ES-I3 (cell line): ENCODE measurements around the gene C16orf96.

Source experiments
- H3K36me3 ChIP-seq: 2 replicates; pipeline ENCODE4 v1.6.1; 2013; ENCODE audit warnings: mild to moderate bottlenecking, low read length, control low read depth, moderate library complexity; ENCODE audit not compliant: insufficient read depth
- H3K4me1 ChIP-seq: 2 replicates; pipeline ENCODE4 v1.6.1; 2013; ENCODE audit warnings: mild to moderate bottlenecking, control low read depth, low read length; ENCODE audit not compliant: insufficient read depth
- H3K9ac ChIP-seq: 2 replicates; pipeline ENCODE4 v1.6.1; 2013; ENCODE audit warnings: low read depth, mild to moderate bottlenecking, low read length, moderate library complexity
- H3K9me3 ChIP-seq: 2 replicates; pipeline ENCODE4 v1.6.1; 2013; ENCODE audit warnings: mild to moderate bottlenecking, low read length, moderate library complexity; ENCODE audit not compliant: control insufficient read depth, insufficient read depth

The C16orf96 gene

GRCh38 chr16:4517812-4518680 lies 38.1 kb upstream of the C16orf96 start:
- Histone ChIP-seq H3K36me3 (peaks cover 2% of the 10 kb centered on the region; the same call in 1 of the 2 replicates), H3K9me3 (no peaks in the 10 kb centered on the region), H3K4me1 (peaks cover 7% of the 10 kb centered on the region; the same call in 1 of the 2 replicates), H3K9ac (no peak overlapping the region)

DNA sequence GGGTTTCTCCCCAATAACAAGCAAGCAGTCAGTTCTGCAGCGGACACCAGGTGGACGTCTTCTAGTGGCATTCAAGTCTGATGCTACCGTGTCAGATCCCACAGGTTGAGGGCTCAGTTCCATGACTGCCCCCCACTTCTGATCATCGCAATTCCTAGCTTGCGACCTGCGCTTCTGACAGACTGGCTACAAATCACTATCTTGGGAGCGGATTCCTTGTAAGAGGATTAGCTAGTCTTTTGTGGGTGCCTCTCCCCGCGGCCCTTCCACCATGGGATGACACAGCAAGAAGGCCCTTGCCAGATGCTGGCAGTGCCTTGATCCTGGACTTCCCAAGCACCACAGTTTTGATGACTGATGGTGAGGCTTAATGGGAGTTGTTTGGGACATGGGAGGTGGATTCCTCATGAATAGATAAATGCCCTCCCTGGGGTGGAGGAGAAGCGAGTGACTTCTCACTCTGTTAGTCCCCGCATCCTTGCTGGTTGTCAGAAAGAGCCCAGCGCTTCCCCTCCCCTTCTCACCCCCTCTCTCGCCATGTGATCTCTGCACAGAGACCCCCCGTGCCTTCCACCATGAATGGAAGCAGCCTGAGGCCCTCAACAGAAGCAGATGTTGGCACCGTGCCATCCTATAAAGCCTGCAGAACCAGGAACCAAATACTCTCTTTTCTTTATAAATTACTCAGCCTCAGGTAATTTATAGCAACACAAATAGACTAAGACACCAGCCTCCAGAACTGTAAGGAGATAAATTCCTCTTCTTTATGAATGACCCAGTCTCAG lies 36.7 kb upstream of the C16orf96 start:
- Histone ChIP-seq H3K9me3 (no peaks in the 10 kb centered on the region), H3K36me3 (peaks cover 2% of the 10 kb centered on the region), H3K9ac (no peak overlapping the region), H3K4me1 (peaks cover 14% of the 10 kb centered on the region; the same call in 1 of the 2 replicates)

- Histone ChIP-seq H3K9me3 (no peaks in the 10 kb centered on the region), H3K36me3 (peaks cover 2% of the 10 kb centered on the region), H3K4me1 (peaks cover 14% of the 10 kb centered on the region; the same call in 1 of the 2 replicates), H3K9ac (no peak overlapping the region)
Measured at GRCh38 chr16:4520913-4521312, 35.2 kb upstream of the C16orf96 start.

GRCh38 chr16:4522051-4522581 lies 34.0 kb upstream of the C16orf96 start:
- no peaks in the 10 kb centered on the region for H3K9me3 ChIP-seq
- H3K9ac ChIP-seq = no peak overlapping the region
- H3K4me1 ChIP-seq = peaks cover 14% of the 10 kb centered on the region; the same call in 1 of the 2 replicates
- H3K36me3 ChIP-seq = no peaks in the 10 kb centered on the region; the same call in 1 of the 2 replicates

GRCh38 chr16:4523686-4524085 lies 32.5 kb upstream of the C16orf96 start:
- no peaks in the 10 kb centered on the region; the same call in 1 of the 2 replicates for H3K36me3 ChIP-seq
- H3K9me3 ChIP-seq = no peaks in the 10 kb centered on the region
- H3K4me1 ChIP-seq = peaks cover 14% of the 10 kb centered on the region; the same call in 1 of the 2 replicates
- no peak overlapping the region for H3K9ac ChIP-seq

DNA sequence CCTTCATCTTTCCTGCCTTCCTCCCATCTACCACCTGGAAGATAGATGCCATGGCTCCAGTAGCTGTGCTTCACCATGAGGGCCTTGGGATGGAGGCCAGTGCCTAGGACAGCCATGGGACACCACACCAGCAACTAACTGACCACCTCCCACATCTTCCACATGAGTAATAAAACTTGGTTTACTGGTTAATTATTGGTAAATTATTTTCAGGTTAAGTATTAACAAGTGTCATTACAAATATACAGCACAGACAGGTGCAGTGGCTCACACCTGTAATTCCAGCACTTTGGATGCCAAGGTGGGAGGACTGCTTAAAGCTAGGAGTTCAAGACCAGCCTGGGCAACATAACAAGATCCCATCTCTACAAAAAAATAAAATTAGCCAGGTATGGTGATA lies 31.6 kb upstream of the C16orf96 start:
- Histone ChIP-seq H3K36me3 (no peaks in the 10 kb centered on the region; the same call in 1 of the 2 replicates), H3K9ac (no peak overlapping the region), H3K4me1 (peaks cover 23% of the 10 kb centered on the region), H3K9me3 (no peaks in the 10 kb centered on the region)

- Histone ChIP-seq H3K4me1 (peaks cover 28% of the 10 kb centered on the region), H3K36me3 (no peaks in the 10 kb centered on the region; the same call in 1 of the 2 replicates), H3K9ac (no peak overlapping the region), H3K9me3 (no peaks in the 10 kb centered on the region)
Measured at GRCh38 chr16:4525069-4525468, 31.1 kb upstream of the C16orf96 start.

DNA sequence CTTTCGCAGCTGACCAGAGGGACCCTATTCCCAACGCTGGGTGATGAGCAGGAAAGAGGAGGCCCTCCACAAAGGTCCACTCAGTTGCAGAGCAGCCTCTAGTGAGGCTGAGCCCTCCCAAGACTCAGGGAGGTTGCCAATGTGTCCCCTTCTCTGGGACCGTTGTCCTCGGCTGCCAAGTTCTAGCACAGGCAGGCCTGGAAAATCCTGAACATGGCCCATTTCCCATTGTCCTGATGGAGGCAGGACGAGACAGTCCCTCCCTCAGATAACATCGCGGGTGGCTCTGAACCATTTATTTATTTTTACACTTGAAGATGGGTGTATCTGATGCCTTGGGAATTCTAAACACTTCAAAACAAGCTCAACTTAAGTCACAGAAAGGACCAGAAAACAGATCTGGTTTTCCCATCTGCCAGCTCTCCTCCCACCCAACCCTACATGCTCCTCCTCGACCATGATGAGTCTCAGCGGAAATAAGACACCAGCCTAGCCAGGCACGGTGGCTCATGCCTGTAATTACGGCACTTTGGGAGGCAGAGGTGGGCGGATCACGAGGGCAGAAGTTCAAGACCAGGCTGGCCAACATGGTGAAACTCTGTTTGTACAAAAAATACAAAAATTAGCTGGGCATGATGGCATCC lies 30.4 kb upstream of the C16orf96 start:
- H3K9me3 ChIP-seq = no peaks in the 10 kb centered on the region
- H3K4me1 ChIP-seq = peaks cover 30% of the 10 kb centered on the region
- H3K36me3 ChIP-seq = no peaks in the 10 kb centered on the region; the same call in 1 of the 2 replicates
- no peak overlapping the region for H3K9ac ChIP-seq

DNA sequence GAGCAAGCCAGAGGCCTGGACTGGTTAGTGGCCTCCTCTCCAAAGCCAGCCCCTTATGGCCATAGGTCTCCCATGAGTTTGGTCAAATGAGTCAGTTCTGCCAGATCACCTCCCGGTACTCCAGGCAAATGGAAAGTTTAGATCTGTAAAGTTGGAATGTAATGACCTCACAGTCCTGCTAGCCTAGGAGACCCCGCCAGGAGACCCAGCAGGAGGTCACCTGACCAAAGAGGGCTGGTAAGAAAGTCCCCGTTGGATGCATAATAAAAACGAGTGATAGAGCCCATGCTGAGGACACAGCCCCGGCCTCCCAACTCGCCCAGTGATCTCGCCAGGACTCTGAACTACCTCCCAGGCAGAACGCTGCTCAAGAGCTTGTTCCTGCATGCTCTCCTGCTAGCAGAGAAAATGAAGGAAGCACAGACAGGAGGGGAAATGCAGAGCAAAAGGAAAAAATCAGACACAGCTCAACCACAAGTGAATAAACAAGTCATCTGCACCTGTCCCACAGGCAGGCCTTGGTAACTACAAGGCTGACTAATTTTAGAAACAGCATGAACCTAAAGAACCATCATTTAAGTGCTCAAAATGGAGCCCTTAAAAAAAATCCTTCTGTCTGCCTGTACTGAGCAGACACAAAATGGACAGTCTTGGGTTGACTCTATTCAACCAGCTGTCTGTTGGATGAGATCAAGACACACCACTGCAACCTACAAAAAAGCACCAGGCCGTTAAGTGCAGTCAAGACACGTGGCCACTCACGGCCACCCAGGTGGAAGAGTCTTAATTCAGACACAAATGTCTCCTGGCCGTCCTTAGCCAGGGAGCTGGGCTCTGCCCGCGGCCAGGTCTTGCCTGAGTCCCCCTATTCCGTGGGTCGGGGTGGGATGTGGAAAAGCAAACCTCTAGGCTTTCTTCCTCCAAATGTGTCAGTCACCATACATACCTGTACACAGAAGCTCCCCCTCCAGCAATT lies 26.8 kb upstream of the C16orf96 start:
- Histone ChIP-seq H3K4me1 (peaks cover 17% of the 10 kb centered on the region), H3K36me3 (no peaks in the 10 kb centered on the region), H3K9me3 (no peaks in the 10 kb centered on the region), H3K9ac (peak overlapping the region; percentile 14)

DNA sequence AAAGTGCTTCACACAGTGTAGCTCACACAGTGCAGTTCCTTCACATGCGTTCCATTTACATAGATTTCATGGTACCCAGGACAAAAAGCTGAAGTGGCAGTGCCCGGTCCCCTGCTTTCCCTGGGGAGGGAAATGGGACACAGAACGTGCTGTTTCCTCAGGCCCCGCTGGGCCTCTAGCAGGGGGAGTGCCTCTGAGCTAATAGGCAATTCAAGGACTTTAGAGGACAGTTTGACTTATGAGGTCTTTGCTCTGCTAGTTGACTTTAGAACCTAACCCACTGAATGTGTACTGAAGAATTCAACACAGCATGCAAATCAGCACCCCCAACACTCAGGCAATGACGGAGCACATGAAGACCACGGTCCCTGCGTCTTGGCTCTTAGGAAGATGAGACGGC lies 24.3 kb upstream of the C16orf96 start:
- H3K9me3 ChIP-seq = no peaks in the 10 kb centered on the region
- peaks cover 18% of the 10 kb centered on the region for H3K4me1 ChIP-seq
- no peaks in the 10 kb centered on the region for H3K36me3 ChIP-seq
- no peak overlapping the region for H3K9ac ChIP-seq

DNA sequence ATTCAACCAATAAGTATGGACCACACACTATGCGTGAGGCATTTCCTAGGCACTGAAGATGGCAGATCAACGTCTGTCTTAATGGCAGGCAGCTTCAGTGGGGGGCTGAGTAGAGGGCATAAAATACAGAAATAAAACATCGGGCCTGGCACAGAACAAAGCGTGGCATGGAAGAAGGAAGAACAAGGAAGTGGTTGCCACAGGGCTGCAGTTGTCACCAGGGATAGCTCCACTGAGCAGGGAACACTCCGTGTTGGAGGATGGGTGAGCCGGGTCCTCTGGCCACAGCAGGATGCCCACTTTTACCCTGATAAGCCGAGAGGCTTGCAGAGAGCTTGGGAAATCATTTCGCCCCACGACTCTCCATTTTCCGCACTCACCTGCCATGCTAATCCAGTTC lies 23.9 kb upstream of the C16orf96 start:
- Histone ChIP-seq H3K9ac (no peak overlapping the region), H3K36me3 (no peaks in the 10 kb centered on the region), H3K9me3 (no peaks in the 10 kb centered on the region), H3K4me1 (peaks cover 22% of the 10 kb centered on the region)

- Histone ChIP-seq H3K36me3 (no peaks in the 10 kb centered on the region), H3K9me3 (no peaks in the 10 kb centered on the region), H3K9ac (no peak overlapping the region), H3K4me1 (peaks cover 23% of the 10 kb centered on the region)
Measured at GRCh38 chr16:4533490-4533889, 22.6 kb upstream of the C16orf96 start.

- H3K9ac ChIP-seq = no peak overlapping the region
- H3K4me1 ChIP-seq = peaks cover 16% of the 10 kb centered on the region
- peaks cover 4% of the 10 kb centered on the region for H3K9me3 ChIP-seq
- no peaks in the 10 kb centered on the region for H3K36me3 ChIP-seq
Measured at GRCh38 chr16:4534151-4534790, 21.9 kb upstream of the C16orf96 start.
